Neural cell (in vitro differentiated cells): Measurements from ENCODE around the gene CRYGN.

Experiments used
- EZH2 ChIP-seq: fragments of 200-600, 300-800 bp; shearing (Covaris generic), sonication (generic); IDR thresholded peaks from 2 replicates; pipeline ENCODE4 v1.6.1; 2014; ENCODE audit warnings: antibody characterized with exemption, low read length, borderline replicate concordance, mild to moderate bottlenecking; ENCODE audit not compliant: insufficient read depth, poor library complexity, severe bottlenecking
- MXI1 ChIP-seq: fragments of 450-650 bp; conservative IDR thresholded peaks from 2 replicates; pipeline ENCODE4 v1.6.1; 2014; ENCODE audit warnings: antibody characterized with exemption, mild to moderate bottlenecking; ENCODE audit not compliant: poor library complexity, severe bottlenecking
- POLR2AphosphoS5 ChIP-seq: IDR thresholded peaks from 2 replicates; pipeline ENCODE4 v1.6.1; 2012
- TF ChIP-seq, protein P1 (sequence below): fragments of 450-650 bp; IDR thresholded peaks from 2 replicates; pipeline ENCODE4 v1.5.1; 2014; ENCODE audit warnings: antibody characterized with exemption, mild to moderate bottlenecking, moderate library complexity; ENCODE audit not compliant: poor library complexity, severe bottlenecking
- TF ChIP-seq, protein P2 (sequence below): IDR thresholded peaks from 2 replicates; pipeline ENCODE4 v1.6.1; 2012; ENCODE audit warnings: borderline replicate concordance

DNA sequence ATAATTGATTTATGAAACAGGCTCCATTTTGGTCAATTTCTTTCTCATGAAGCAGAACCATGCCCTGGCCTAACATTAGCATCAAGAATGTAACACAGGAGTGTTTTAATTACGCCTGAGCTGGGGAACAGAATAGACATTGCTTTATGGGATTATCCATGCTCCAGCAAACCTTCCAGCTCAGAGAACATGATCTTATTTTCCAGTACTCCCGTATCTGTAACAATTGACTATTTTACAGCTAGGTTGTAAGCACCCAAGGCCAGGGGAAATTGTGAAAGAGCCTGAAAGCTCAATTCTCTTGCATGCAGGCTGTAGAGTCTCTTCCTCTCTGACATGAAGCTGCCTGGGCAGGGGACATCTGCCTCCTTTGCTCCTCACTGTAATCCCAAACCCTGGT is 30.8 kb upstream of the CRYGN start:
- TF ChIP-seq, protein P1, sequence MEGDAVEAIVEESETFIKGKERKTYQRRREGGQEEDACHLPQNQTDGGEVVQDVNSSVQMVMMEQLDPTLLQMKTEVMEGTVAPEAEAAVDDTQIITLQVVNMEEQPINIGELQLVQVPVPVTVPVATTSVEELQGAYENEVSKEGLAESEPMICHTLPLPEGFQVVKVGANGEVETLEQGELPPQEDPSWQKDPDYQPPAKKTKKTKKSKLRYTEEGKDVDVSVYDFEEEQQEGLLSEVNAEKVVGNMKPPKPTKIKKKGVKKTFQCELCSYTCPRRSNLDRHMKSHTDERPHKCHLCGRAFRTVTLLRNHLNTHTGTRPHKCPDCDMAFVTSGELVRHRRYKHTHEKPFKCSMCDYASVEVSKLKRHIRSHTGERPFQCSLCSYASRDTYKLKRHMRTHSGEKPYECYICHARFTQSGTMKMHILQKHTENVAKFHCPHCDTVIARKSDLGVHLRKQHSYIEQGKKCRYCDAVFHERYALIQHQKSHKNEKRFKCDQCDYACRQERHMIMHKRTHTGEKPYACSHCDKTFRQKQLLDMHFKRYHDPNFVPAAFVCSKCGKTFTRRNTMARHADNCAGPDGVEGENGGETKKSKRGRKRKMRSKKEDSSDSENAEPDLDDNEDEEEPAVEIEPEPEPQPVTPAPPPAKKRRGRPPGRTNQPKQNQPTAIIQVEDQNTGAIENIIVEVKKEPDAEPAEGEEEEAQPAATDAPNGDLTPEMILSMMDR, result no peak
- TF ChIP-seq EZH2 (no peak), MXI1 (no peak), POLR2AphosphoS5 (no peak)
- TF ChIP-seq, protein P2, sequence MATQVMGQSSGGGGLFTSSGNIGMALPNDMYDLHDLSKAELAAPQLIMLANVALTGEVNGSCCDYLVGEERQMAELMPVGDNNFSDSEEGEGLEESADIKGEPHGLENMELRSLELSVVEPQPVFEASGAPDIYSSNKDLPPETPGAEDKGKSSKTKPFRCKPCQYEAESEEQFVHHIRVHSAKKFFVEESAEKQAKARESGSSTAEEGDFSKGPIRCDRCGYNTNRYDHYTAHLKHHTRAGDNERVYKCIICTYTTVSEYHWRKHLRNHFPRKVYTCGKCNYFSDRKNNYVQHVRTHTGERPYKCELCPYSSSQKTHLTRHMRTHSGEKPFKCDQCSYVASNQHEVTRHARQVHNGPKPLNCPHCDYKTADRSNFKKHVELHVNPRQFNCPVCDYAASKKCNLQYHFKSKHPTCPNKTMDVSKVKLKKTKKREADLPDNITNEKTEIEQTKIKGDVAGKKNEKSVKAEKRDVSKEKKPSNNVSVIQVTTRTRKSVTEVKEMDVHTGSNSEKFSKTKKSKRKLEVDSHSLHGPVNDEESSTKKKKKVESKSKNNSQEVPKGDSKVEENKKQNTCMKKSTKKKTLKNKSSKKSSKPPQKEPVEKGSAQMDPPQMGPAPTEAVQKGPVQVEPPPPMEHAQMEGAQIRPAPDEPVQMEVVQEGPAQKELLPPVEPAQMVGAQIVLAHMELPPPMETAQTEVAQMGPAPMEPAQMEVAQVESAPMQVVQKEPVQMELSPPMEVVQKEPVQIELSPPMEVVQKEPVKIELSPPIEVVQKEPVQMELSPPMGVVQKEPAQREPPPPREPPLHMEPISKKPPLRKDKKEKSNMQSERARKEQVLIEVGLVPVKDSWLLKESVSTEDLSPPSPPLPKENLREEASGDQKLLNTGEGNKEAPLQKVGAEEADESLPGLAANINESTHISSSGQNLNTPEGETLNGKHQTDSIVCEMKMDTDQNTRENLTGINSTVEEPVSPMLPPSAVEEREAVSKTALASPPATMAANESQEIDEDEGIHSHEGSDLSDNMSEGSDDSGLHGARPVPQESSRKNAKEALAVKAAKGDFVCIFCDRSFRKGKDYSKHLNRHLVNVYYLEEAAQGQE, result no peak
